HEK293 (cell line): ENCODE measurements around the gene UBR2.

ENCODE experiments used
- CTCF ChIA-PET: fragments of 350-600 bp; formaldehyde crosslinking; extraction: SDS; loops from one replicate; lab custom pipeline; 2021; ENCODE audit warnings: antibody characterized with exemption; lab: Yijun Ruan, JAX
- POLR2A ChIA-PET: fragments of 300-600 bp; formaldehyde crosslinking; extraction: SDS; loops from one replicate; lab custom pipeline; 2020; ENCODE audit warnings: antibody characterized with exemption, inconsistent platforms; lab: Yijun Ruan, JAX
- H3K27ac ChIP-seq: fragments of 200-500 bp; sonication (Bioruptor generic); 2 replicates; pipeline ENCODE4 v1.5.1; 2014; ENCODE audit warnings: low read depth, low read length, control low read depth, inconsistent platforms; ENCODE audit errors: extremely low read depth
- H3K36me3 ChIP-seq, 2 experiments: fragments of 200-500 bp in 1 of 2; sonication (Bioruptor generic) in 1 of 2; 1 replicate in 1 of 2; 2 replicates in 1 of 2; pipeline ENCODE4 v1.5.1; 2014 to 2017; ENCODE audit warnings: inconsistent platforms in 2 of 2, low read length in 2 of 2; ENCODE audit not compliant: control insufficient read depth in 2 of 2, insufficient read depth in 1 of 2
- H3K4me1 ChIP-seq: fragments of 200-500 bp; sonication (Bioruptor generic); 2 replicates; pipeline ENCODE4 v1.5.1; 2014; ENCODE audit warnings: mild to moderate bottlenecking, low read length, inconsistent platforms; ENCODE audit not compliant: control insufficient read depth, insufficient read depth
- H3K4me3 ChIP-seq: 2 replicates; pipeline ENCODE4 v1.5.1; 2011; ENCODE audit warnings: low read depth, mild to moderate bottlenecking, control low read depth, low read length, moderate library complexity
- H3K9me3 ChIP-seq: fragments of 200-500 bp; sonication (Bioruptor generic); 2 replicates; pipeline ENCODE4 v1.5.1; 2014; ENCODE audit warnings: low read depth, low read length, inconsistent platforms; ENCODE audit not compliant: control insufficient read depth, insufficient read depth
- IKZF3 ChIP-seq: fragments of 450-650 bp; IDR thresholded peaks from 2 replicates; pipeline ENCODE4 v1.5.0; 2018; ENCODE audit warnings: missing biosample characterization, mild to moderate bottlenecking, missing genetic modification characterization, moderate library complexity
- KLF16 ChIP-seq: fragments of 450-650 bp; formaldehyde crosslinking; IDR thresholded peaks from 2 replicates; pipeline ENCODE4 v1.5.1; 2017; ENCODE audit warnings: missing biosample characterization, missing genetic modification characterization
- KLF8 ChIP-seq: fragments of 450-650 bp; formaldehyde crosslinking; IDR thresholded peaks from 2 replicates; pipeline ENCODE4 v1.5.1; 2016; ENCODE audit warnings: missing biosample characterization, missing genetic modification characterization
- SP3 ChIP-seq: fragments of 450-650 bp; formaldehyde crosslinking; IDR thresholded peaks from 2 replicates; pipeline ENCODE4 v1.5.1; 2016; ENCODE audit warnings: missing biosample characterization, missing genetic modification characterization
- TRIM28 ChIP-seq: IDR thresholded peaks from 2 replicates; pipeline ENCODE4 v1.6.1; 2011; ENCODE audit warnings: low read length, control low read depth, borderline replicate concordance
- ZBTB17 ChIP-seq: fragments of 450-650 bp; formaldehyde crosslinking; IDR thresholded peaks from 2 replicates; pipeline ENCODE4 v1.5.1; 2016; ENCODE audit warnings: missing biosample characterization, missing genetic modification characterization
- ZBTB44 ChIP-seq: fragments of 450-650 bp; IDR thresholded peaks from 2 replicates; pipeline ENCODE4 v1.5.1; 2018; ENCODE audit warnings: missing biosample characterization, mild to moderate bottlenecking, missing genetic modification characterization
- ZBTB7A ChIP-seq: fragments of 450-650 bp; formaldehyde crosslinking; IDR thresholded peaks from 2 replicates; pipeline ENCODE4 v1.5.1; 2016; ENCODE audit warnings: low read depth, missing biosample characterization, missing genetic modification characterization
- ZBTB8A ChIP-seq: fragments of 450-650 bp; formaldehyde crosslinking; IDR thresholded peaks from 2 replicates; pipeline ENCODE4 v1.5.1; 2016; ENCODE audit warnings: missing biosample characterization, missing genetic modification characterization
- ZEB2 ChIP-seq: fragments of 450-650 bp; formaldehyde crosslinking; IDR thresholded peaks from 2 replicates; pipeline ENCODE4 v1.5.1; 2016; ENCODE audit warnings: missing biosample characterization, missing genetic modification characterization
- ZFP37 ChIP-seq: fragments of 450-650 bp; formaldehyde crosslinking; IDR thresholded peaks from 2 replicates; pipeline ENCODE4 v1.5.1; 2016; ENCODE audit warnings: missing biosample characterization, missing genetic modification characterization
- ZFP69B ChIP-seq: fragments of 450-650 bp; formaldehyde crosslinking; IDR thresholded peaks from 2 replicates; pipeline ENCODE4 v1.5.1; 2016; ENCODE audit warnings: missing biosample characterization, missing genetic modification characterization
- ZNF335 ChIP-seq: fragments of 450-650 bp; formaldehyde crosslinking; conservative IDR thresholded peaks from 2 replicates; pipeline ENCODE4 v1.5.1; 2016; ENCODE audit warnings: missing biosample characterization, missing genetic modification characterization
- ZNF37A ChIP-seq: fragments of 450-650 bp; IDR thresholded peaks from 2 replicates; pipeline ENCODE4 v1.5.1; 2018; ENCODE audit warnings: missing biosample characterization, missing genetic modification characterization
- ZNF510 ChIP-seq: fragments of 450-650 bp; formaldehyde crosslinking; IDR thresholded peaks from 2 replicates; pipeline ENCODE4 v1.5.1; 2018; ENCODE audit warnings: mild to moderate bottlenecking, missing genetic modification characterization, missing biosample characterization; ENCODE audit not compliant: insufficient replicate concordance
- ZNF514 ChIP-seq: fragments of 450-650 bp; formaldehyde crosslinking; IDR thresholded peaks from 2 replicates; pipeline ENCODE4 v1.5.1; 2016; ENCODE audit warnings: missing biosample characterization, missing genetic modification characterization
- ZNF549 ChIP-seq: fragments of 450-650 bp; IDR thresholded peaks from 2 replicates; pipeline ENCODE4 v1.5.1; 2018; ENCODE audit warnings: missing biosample characterization, missing genetic modification characterization, mild to moderate bottlenecking, inconsistent platforms, moderate library complexity
- ZNF555 ChIP-seq: fragments of 450-650 bp; formaldehyde crosslinking; conservative IDR thresholded peaks from 2 replicates; pipeline ENCODE4 v1.5.1; 2017; ENCODE audit warnings: missing biosample characterization, mild to moderate bottlenecking, missing genetic modification characterization, inconsistent platforms
- ZNF600 ChIP-seq: fragments of 450-650 bp; formaldehyde crosslinking; IDR thresholded peaks from 2 replicates; pipeline ENCODE4 v1.5.1; 2016; ENCODE audit warnings: missing biosample characterization, missing genetic modification characterization
- ZNF623 ChIP-seq: fragments of 450-650 bp; formaldehyde crosslinking; IDR thresholded peaks from 2 replicates; pipeline ENCODE4 v1.5.1; 2016; ENCODE audit warnings: missing biosample characterization, missing genetic modification characterization
- ZNF626 ChIP-seq: fragments of 450-650 bp; sonication (Bioruptor Pico); formaldehyde crosslinking; IDR thresholded peaks from 2 replicates; pipeline ENCODE4 v1.5.1; 2018; ENCODE audit warnings: missing biosample characterization, missing genetic modification characterization, inconsistent platforms
- ZNF660 ChIP-seq: fragments of 450-650 bp; IDR thresholded peaks from 2 replicates; pipeline ENCODE4 v1.5.1; 2018; ENCODE audit warnings: missing biosample characterization, mild to moderate bottlenecking, missing genetic modification characterization
- ZNF76 ChIP-seq: fragments of 450-650 bp; formaldehyde crosslinking; IDR thresholded peaks from 2 replicates; pipeline ENCODE4; 2016; ENCODE audit warnings: low read depth, missing biosample characterization, missing genetic modification characterization, borderline replicate concordance
- TF ChIP-seq, protein P1 (sequence below): fragments of 450-650 bp; formaldehyde crosslinking; IDR thresholded peaks from 2 replicates; pipeline ENCODE4 v1.5.1; 2017; ENCODE audit warnings: missing biosample characterization, mild to moderate bottlenecking, missing genetic modification characterization, moderate library complexity
- TF ChIP-seq, protein P2 (sequence below): fragments of 450-650 bp; formaldehyde crosslinking; IDR thresholded peaks from 2 replicates; pipeline ENCODE4 v1.5.1; 2016; ENCODE audit warnings: missing biosample characterization, missing genetic modification characterization
- TF ChIP-seq, protein P3 (sequence below): fragments of 450-650 bp; formaldehyde crosslinking; IDR thresholded peaks from 2 replicates; pipeline ENCODE4 v1.5.1; 2016; ENCODE audit warnings: missing biosample characterization, missing genetic modification characterization

The UBR2 gene

DNA sequence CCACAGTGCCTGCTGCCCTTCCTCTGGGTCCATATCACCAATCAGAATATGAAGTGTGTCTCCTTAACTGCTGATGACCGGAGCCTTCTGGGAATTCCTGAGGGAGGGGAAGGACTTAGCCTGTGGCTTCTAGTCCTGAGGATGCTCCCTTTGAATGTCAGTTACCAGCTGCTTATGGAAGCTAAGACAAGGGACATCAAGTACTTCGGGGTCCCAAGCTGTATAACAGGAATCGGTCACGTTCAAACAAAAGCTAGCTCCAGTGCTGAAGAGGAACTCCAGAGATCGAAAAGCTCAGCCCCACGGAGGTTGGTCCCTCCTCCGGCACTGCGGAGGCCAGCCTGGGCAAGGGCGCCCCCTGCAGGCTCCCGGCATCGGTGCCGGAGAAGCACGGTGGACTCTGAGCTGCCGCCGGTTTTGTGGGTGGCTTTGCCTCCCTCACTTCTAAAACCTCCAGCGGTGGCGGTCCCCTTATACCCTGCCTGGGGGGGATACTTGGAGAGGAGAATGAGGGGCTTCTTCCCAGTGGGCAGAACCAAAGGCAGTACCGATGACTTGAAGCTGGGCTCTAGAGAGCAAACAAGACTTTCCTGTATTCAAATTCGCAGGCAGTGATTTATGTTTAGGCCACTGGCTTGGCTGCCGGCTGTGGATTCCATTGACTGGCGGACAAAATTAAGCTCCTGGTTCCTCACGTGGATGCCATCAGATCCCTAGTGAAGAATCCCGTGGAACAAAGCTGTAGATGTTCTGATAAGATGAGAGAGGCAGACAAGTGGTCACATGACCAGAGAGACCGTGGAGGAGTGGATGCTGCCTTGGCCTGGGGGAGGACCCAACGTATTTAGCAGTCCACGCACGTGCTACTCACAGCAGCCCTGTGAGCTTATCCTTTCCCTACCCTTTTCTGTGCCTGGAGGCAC, 16.2 kb upstream of the UBR2 start:
- H3K4me1 ChIP-seq, result no peaks in the 10 kb centered on the region
- peak overlapping the region; percentile 68 for H3K4me3 ChIP-seq
- H3K36me3 ChIP-seq, result no peaks in the 10 kb centered on the region
- H3K9me3 ChIP-seq, result no peaks in the 10 kb centered on the region
- ChIA-PET POLR2A (interaction anchor here (0.5 to 2.3 kb wide), 20 partner anchors 8 to 498 kb away, joined by 3 to 23 read pairs (median 3); partner anchors contain the start of genes TAF8, TBCC, TRERF1 and UBR2), CTCF (interaction anchor here (0.5 to 9.2 kb wide), 135 partner anchors 11 to 1130 kb away, joined by 3 to 160 read pairs (median 5); partner anchors contain the start of genes MRPS10, TAF8, TBCC and TRERF1)
- no peak overlapping the region; the same call in 1 of the 2 replicates for H3K27ac ChIP-seq
- TF ChIP-seq ZNF555 (tag by site-specific recombination), result no peak
- TF ChIP-seq ZBTB17 (tag by site-specific recombination), result peak; percentile 72
- peak; percentile 16; the same call in 1 of the 2 replicates for TF ChIP-seq ZNF623 (tag by site-specific recombination)
- 0 out of 2 replicates have a peak, but pooled peaks have one; percentile 10 for TF ChIP-seq ZBTB8A (tag by site-specific recombination)
- peak; percentile 20 for TF ChIP-seq KLF16 (tag by site-specific recombination)
- peak; percentile 82 for TF ChIP-seq ZNF76 (tag by site-specific recombination)
- TF ChIP-seq, protein P1, sequence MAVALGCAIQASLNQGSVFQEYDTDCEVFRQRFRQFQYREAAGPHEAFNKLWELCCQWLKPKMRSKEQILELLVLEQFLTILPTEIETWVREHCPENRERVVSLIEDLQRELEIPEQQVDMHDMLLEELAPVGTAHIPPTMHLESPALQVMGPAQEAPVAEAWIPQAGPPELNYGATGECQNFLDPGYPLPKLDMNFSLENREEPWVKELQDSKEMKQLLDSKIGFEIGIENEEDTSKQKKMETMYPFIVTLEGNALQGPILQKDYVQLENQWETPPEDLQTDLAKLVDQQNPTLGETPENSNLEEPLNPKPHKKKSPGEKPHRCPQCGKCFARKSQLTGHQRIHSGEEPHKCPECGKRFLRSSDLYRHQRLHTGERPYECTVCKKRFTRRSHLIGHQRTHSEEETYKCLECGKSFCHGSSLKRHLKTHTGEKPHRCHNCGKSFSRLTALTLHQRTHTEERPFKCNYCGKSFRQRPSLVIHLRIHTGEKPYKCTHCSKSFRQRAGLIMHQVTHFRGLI (tag by site-specific recombination), result peak; percentile 78; the same call in 1 of the 2 replicates
- 0 out of 2 replicates have a peak, but pooled peaks have one; percentile 23 for TF ChIP-seq KLF8 (tag by site-specific recombination)
- no peak for TF ChIP-seq ZNF37A (tag by site-specific recombination)
- TF ChIP-seq ZEB2 (tag by site-specific recombination), result peak; percentile 56; the same call in 1 of the 2 replicates
- 0 out of 2 replicates have a peak, but pooled peaks have one; percentile 33 for TF ChIP-seq ZFP69B (tag by site-specific recombination)
- no peak for TF ChIP-seq ZNF626 (tag by site-specific recombination)
- no peak for TF ChIP-seq ZNF549 (tag by site-specific recombination)
- no peak for TF ChIP-seq ZNF514 (tag by site-specific recombination)
- TF ChIP-seq ZNF510 (tag by site-specific recombination), result no peak
- TF ChIP-seq, protein P2, sequence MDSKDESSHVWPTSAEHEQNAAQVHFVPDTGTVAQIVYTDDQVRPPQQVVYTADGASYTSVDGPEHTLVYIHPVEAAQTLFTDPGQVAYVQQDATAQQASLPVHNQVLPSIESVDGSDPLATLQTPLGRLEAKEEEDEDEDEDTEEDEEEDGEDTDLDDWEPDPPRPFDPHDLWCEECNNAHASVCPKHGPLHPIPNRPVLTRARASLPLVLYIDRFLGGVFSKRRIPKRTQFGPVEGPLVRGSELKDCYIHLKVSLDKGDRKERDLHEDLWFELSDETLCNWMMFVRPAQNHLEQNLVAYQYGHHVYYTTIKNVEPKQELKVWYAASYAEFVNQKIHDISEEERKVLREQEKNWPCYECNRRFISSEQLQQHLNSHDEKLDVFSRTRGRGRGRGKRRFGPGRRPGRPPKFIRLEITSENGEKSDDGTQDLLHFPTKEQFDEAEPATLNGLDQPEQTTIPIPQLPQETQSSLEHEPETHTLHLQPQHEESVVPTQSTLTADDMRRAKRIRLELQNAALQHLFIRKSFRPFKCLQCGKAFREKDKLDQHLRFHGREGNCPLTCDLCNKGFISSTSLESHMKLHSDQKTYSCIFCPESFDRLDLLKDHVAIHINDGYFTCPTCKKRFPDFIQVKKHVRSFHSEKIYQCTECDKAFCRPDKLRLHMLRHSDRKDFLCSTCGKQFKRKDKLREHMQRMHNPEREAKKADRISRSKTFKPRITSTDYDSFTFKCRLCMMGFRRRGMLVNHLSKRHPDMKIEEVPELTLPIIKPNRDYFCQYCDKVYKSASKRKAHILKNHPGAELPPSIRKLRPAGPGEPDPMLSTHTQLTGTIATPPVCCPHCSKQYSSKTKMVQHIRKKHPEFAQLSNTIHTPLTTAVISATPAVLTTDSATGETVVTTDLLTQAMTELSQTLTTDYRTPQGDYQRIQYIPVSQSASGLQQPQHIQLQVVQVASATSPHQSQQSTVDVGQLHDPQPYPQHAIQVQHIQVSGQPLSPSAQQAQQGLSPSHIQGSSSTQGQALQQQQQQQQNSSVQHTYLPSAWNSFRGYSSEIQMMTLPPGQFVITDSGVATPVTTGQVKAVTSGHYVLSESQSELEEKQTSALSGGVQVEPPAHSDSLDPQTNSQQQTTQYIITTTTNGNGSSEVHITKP (tag by site-specific recombination), result peak; percentile 61
- TF ChIP-seq ZNF660 (tag by site-specific recombination), result peak; percentile 86; the same call in 1 of the 2 replicates
- 0 out of 2 replicates have a peak, but pooled peaks have one; percentile 8 for TF ChIP-seq ZBTB44 (tag by site-specific recombination)
- peak; percentile 96 for TF ChIP-seq ZNF335 (tag by site-specific recombination)
- TF ChIP-seq ZFP37 (tag by site-specific recombination), result peak; percentile 59; the same call in 1 of the 2 replicates
- TF ChIP-seq, protein P3, sequence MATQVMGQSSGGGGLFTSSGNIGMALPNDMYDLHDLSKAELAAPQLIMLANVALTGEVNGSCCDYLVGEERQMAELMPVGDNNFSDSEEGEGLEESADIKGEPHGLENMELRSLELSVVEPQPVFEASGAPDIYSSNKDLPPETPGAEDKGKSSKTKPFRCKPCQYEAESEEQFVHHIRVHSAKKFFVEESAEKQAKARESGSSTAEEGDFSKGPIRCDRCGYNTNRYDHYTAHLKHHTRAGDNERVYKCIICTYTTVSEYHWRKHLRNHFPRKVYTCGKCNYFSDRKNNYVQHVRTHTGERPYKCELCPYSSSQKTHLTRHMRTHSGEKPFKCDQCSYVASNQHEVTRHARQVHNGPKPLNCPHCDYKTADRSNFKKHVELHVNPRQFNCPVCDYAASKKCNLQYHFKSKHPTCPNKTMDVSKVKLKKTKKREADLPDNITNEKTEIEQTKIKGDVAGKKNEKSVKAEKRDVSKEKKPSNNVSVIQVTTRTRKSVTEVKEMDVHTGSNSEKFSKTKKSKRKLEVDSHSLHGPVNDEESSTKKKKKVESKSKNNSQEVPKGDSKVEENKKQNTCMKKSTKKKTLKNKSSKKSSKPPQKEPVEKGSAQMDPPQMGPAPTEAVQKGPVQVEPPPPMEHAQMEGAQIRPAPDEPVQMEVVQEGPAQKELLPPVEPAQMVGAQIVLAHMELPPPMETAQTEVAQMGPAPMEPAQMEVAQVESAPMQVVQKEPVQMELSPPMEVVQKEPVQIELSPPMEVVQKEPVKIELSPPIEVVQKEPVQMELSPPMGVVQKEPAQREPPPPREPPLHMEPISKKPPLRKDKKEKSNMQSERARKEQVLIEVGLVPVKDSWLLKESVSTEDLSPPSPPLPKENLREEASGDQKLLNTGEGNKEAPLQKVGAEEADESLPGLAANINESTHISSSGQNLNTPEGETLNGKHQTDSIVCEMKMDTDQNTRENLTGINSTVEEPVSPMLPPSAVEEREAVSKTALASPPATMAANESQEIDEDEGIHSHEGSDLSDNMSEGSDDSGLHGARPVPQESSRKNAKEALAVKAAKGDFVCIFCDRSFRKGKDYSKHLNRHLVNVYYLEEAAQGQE (tag by site-specific recombination), result 0 out of 2 replicates have a peak, but pooled peaks have one; percentile 16
- TF ChIP-seq SP3 (tag by site-specific recombination), result 0 out of 2 replicates have a peak, but pooled peaks have one; percentile 10
- peak; percentile 87; the same call in 1 of the 2 replicates for TF ChIP-seq TRIM28
- TF ChIP-seq IKZF3 (tag by site-specific recombination), result no peak; the same call in 1 of the 2 replicates
- 0 out of 2 replicates have a peak, but pooled peaks have one; percentile 54 for TF ChIP-seq ZNF600 (tag by site-specific recombination)
- no peak for TF ChIP-seq ZBTB7A (tag by site-specific recombination)
